H1 (cell line): ENCODE data around the gene PDYN. TPM values are rescaled to one million over a fixed set of nuclear protein-coding genes. Genes with fewer than 3 reads are reported as not detected.

ENCODE experiments used
- BCL11A ChIP-seq, 2 experiments: IDR thresholded peaks; one replicate each; pipeline ENCODE4 v1.6.1; 2011; ENCODE audit warnings: low read depth in 2 of 2, low read length in 2 of 2, mild to moderate bottlenecking in 2 of 2
- BRCA1 ChIP-seq: IDR thresholded peaks from 2 replicates; pipeline ENCODE4 v1.6.1; 2012; ENCODE audit warnings: low read depth, low read length, improper control_type of control experiment
- CHD7 ChIP-seq: fragments of 300-600 bp; sonication (generic); IDR thresholded peaks from 2 replicates; pipeline ENCODE4 v1.7.1; 2012; ENCODE audit warnings: low read length, moderate library complexity, mild to moderate bottlenecking, inconsistent platforms; ENCODE audit not compliant: insufficient replicate concordance
- CREB1 ChIP-seq: IDR thresholded peaks from 2 replicates; pipeline ENCODE4 v1.6.1; 2012; ENCODE audit warnings: inconsistent platforms
- KDM4A ChIP-seq: IDR thresholded peaks from one replicate; pipeline ENCODE4 v1.7.1; 2012; ENCODE audit warnings: low read depth, mild to moderate bottlenecking, moderate library complexity, low read length, inconsistent platforms; ENCODE audit not compliant: severe bottlenecking
- KDM5A ChIP-seq: fragments of 200-600 bp; IDR thresholded peaks from 2 replicates; pipeline ENCODE4 v1.7.1; 2012; ENCODE audit warnings: mild to moderate bottlenecking, low read length, inconsistent platforms, mixed read lengths
- NANOG ChIP-seq: IDR thresholded peaks from 2 replicates; pipeline ENCODE4 v1.6.1; 2011; ENCODE audit warnings: low read length, low read depth, mild to moderate bottlenecking, inconsistent platforms; ENCODE audit not compliant: insufficient read depth, poor library complexity, severe bottlenecking
- NRF1 ChIP-seq: IDR thresholded peaks from 2 replicates; pipeline ENCODE4 v1.6.1; 2011; ENCODE audit warnings: mild to moderate bottlenecking, low read depth, low read length, improper control_type of control experiment
- RBBP5 ChIP-seq: IDR thresholded peaks from 2 replicates; pipeline ENCODE4 v1.7.1; 2012; ENCODE audit warnings: low read depth, mild to moderate bottlenecking, inconsistent platforms, low read length, moderate library complexity, borderline replicate concordance
- SIN3A ChIP-seq, 2 experiments: IDR thresholded peaks in 1 of 2; conservative IDR thresholded peaks in 1 of 2; 2 replicates each; pipeline ENCODE4 v1.6.1; 2011 to 2012; ENCODE audit warnings: low read length in 2 of 2, improper control_type of control experiment in 1 of 2, low read depth in 1 of 2, mild to moderate bottlenecking in 1 of 2
- TBP ChIP-seq: IDR thresholded peaks from 2 replicates; pipeline ENCODE4 v1.6.1; 2011; ENCODE audit warnings: low read depth, low read length, improper control_type of control experiment
- polyA plus RNA-seq, 7 experiments: library from polyadenylated mRNA; depleted of rRNA in 3 of 7; stranded (reverse) in 5 of 7; unstranded in 2 of 7; fragments of >200 nt in 5 of 7; fragments of 200-250 nt in 2 of 7; gene quantifications; 1 replicate in 5 of 7; 2 replicates in 1 of 7; 4 replicates in 1 of 7; pipeline versions ENCODE4 v1.2.1 to v1.2.3, GENCODE V29; 2011 to 2013; ENCODE audit warnings: missing spikeins in 2 of 7, mixed read lengths in 2 of 7
- total RNA-seq: library from RNA; stranded (reverse); fragmentation: NEBNext Ultra II Directional; extraction: Animal tissue kit (Norgen Biotek cat#: 25700); gene quantifications from 2 replicates; pipeline ENCODE4 v1.2.1, GENCODE V29; 2021

PDYN gene
- total and polyA plus RNA-seq, 2 of the 8 experiments (the other 6 are each of a cell fraction or from before 2014, with no cell fraction given): 0.54 to 0.60 TPM

- no peak for TF ChIP-seq CHD7
- TF ChIP-seq TBP: no peak
- no peak for TF ChIP-seq KDM4A
- no peak for TF ChIP-seq BRCA1
- TF ChIP-seq RBBP5: no peak
- no peak for TF ChIP-seq NRF1
- TF ChIP-seq SIN3A (conservative IDR thresholded peaks at IDR 0.05 in 1 of 2, IDR thresholded peaks at IDR 0.05 in 1 of 2; ENCODE audit: low read depth in 1 of 2, low read length in 2 of 2): no peak
- no peak for TF ChIP-seq CREB1
- no peak for TF ChIP-seq KDM5A
- TF ChIP-seq BCL11A (IDR thresholded peaks at IDR 0.05; ENCODE audit: low read depth in 2 of 2, low read length in 2 of 2): no peak
- TF ChIP-seq NANOG: no peak
Measured at GRCh38 chr20:2026514-2026913, 32.7 kb upstream of the PDYN start (continued).
